Stimulated activated naive B cell treated with anti-CD40 and anti-IgM and Interleukin-4, amounts not matched to agents 10 μg/mL and 1 μg/mL and 100 μg/mL, for 72 hours (primary cell): ENCODE measurements around the gene ATF7IP2.
"Not testable (repeated sequence)": the region's sequence is repeated elsewhere in the genome, so short reads cannot be mapped to it uniquely, and the experiment has no call there.

ENCODE experiments used
- ATAC-seq, 2 donors: fragments of 150-1000 bp; cut with Tn5 transposase; replicated peaks; 2 replicates each; pipeline ENCODE4 v1.10.0; 2021; ENCODE audit warnings: moderate library complexity in 1 of 2
- DNase-seq: peaks from one replicate; pipeline ENCODE4 v3.0.0; 2021
- H3K27ac Mint-ChIP-seq: one replicate; pipeline ENCODE4 v1.8.0; 2022; ENCODE audit warnings: mild to moderate bottlenecking, mixed read lengths
- H3K27me3 Mint-ChIP-seq, 2 donors: one replicate each; pipeline ENCODE4 v1.8.0; 2022; ENCODE audit warnings: mixed read lengths in 2 of 2
- H3K36me3 Mint-ChIP-seq, 2 donors: one replicate each; pipeline ENCODE4 v1.8.0; 2022; ENCODE audit warnings: mixed read lengths in 2 of 2, mild to moderate bottlenecking in 1 of 2
- H3K4me1 Mint-ChIP-seq, 2 donors: one replicate each; pipeline ENCODE4 v1.8.0; 2022; ENCODE audit warnings: mixed read lengths in 2 of 2, mild to moderate bottlenecking in 1 of 2
- H3K4me3 Mint-ChIP-seq, 2 donors: one replicate each; pipeline ENCODE4 v1.8.0; 2022; ENCODE audit warnings: mild to moderate bottlenecking in 2 of 2, mixed read lengths in 2 of 2, moderate library complexity in 1 of 2
- H3K9me3 Mint-ChIP-seq, 2 donors: one replicate each; pipeline ENCODE4 v1.8.0; 2022; ENCODE audit warnings: mixed read lengths in 2 of 2, mild to moderate bottlenecking in 1 of 2

The ATF7IP2 gene

DNA sequence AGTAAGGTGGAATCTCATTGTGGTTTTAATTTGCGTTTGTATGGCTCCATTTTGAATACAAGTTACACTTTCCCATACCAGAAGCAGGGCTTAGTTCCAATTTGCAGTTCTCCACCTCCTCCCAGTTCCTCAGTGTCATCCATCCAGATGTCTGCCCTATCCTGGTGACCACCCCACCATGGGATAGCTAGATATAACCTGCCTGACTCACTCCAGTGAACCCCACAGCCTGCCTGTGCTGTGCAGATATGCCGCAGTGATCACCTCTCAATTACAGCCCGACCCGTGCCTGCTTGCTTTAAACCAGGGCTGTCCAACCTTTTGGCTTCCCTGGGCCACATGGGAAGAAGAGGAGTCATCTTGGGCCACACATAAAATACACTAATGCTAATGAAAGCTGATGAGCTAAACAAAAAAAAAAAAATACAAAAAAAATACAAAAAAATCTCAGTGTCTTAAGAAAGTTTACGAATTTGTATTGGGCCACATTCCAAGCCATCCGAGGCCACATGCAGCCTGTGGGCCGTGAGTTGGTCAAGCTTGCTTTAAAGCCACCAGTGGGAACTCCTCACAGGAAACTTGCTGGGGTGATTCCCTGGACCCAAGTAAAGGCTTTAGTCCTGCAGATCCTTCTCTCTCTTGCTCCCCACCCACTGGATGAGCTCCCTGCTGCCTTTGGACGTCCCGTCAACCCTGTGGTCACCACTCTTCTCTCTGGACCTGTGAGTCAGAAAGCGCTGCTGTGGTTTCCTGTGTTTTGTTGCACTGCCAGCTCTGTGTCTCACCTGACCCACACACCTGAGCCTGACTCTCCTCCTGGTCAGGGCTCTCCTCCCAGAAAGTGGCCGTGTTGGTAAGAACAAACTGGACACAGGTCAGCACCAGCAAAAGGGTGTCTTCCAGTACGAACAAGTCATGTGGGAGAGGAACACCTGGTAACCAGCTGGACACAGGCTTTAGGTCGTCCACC is 111.6 kb downstream of the ATF7IP2 start:
- H3K9me3 Mint-ChIP-seq, result peaks cover 13 to 20% of the 10 kb centered on the region in 2 donors
- peaks cover 32 to 37% of the 10 kb centered on the region in 2 donors for H3K36me3 Mint-ChIP-seq
- H3K4me1 Mint-ChIP-seq, result peaks cover 20 to 33% of the 10 kb centered on the region in 2 donors
- peak overlapping the region; percentile 26 for H3K27ac Mint-ChIP-seq
- no peaks in the 10 kb centered on the region for H3K27me3 Mint-ChIP-seq
- H3K4me3 Mint-ChIP-seq, result no peak overlapping the region
- DNase-seq (no peak), ATAC-seq (no peak)

- H3K27me3 Mint-ChIP-seq, result no peaks in the 10 kb centered on the region
- no peak for ATAC-seq
- peaks cover 7 to 18% of the 10 kb centered on the region in 2 donors for H3K9me3 Mint-ChIP-seq
- peaks cover 29 to 34% of the 10 kb centered on the region in 2 donors for H3K36me3 Mint-ChIP-seq
- no peak overlapping the region for H3K27ac Mint-ChIP-seq
- peaks cover 28 to 49% of the 10 kb centered on the region in 2 donors for H3K4me1 Mint-ChIP-seq
- no peak overlapping the region for H3K4me3 Mint-ChIP-seq
- no peak for DNase-seq
These were observed 114.7 kb downstream of the ATF7IP2 start for GRCh38 chr16:10500582-10500981.

- Mint-ChIP-seq H3K36me3 (peaks cover 29 to 36% of the 10 kb centered on the region in 2 donors), H3K27me3 (no peaks in the 10 kb centered on the region), H3K27ac (no peak overlapping the region), H3K4me1 (peaks cover 28 to 49% of the 10 kb centered on the region in 2 donors), H3K9me3 (peaks cover 7 to 16% of the 10 kb centered on the region in 2 donors), H3K4me3 (no peak overlapping the region)
- DNase-seq (no peak), ATAC-seq (peak; percentile 68 to 81)
These were observed 115.3 kb downstream of the ATF7IP2 start for GRCh38 chr16:10501016-10501607.

- Mint-ChIP-seq H3K27ac (no peak overlapping the region), H3K4me1 (peaks cover 28 to 49% of the 10 kb centered on the region in 2 donors), H3K9me3 (peaks cover 4 to 7% of the 10 kb centered on the region in 2 donors), H3K4me3 (no peak overlapping the region), H3K36me3 (peaks cover 23 to 29% of the 10 kb centered on the region in 2 donors), H3K27me3 (no peaks in the 10 kb centered on the region)
- ATAC-seq (peak in 1 of 2 donors; percentile 30), DNase-seq (no peak)
These were observed 116.9 kb downstream of the ATF7IP2 start for GRCh38 chr16:10502776-10503175.

GRCh38 chr16:10504404-10504885 is 118.6 kb downstream of the ATF7IP2 start:
- Mint-ChIP-seq H3K9me3 (peaks cover 3 to 5% of the 10 kb centered on the region in 2 donors), H3K27me3 (no peaks in the 10 kb centered on the region), H3K27ac (no peak overlapping the region), H3K4me3 (no peak overlapping the region), H3K4me1 (peaks cover 32 to 57% of the 10 kb centered on the region in 2 donors), H3K36me3 (peaks cover 19 to 29% of the 10 kb centered on the region in 2 donors)
- DNase-seq (no peak), ATAC-seq (peak; percentile 33 to 60)

GRCh38 chr16:10505286-10505685 is 119.4 kb downstream of the ATF7IP2 start:
- H3K27ac Mint-ChIP-seq, H3K9me3 Mint-ChIP-seq, H3K27me3 Mint-ChIP-seq, H3K4me3 Mint-ChIP-seq, ATAC-seq, DNase-seq: not testable (repeated sequence)
- H3K36me3 Mint-ChIP-seq, result peaks cover 19 to 36% of the 10 kb centered on the region in 2 donors
- H3K4me1 Mint-ChIP-seq, result peaks cover 37 to 63% of the 10 kb centered on the region in 2 donors

DNA sequence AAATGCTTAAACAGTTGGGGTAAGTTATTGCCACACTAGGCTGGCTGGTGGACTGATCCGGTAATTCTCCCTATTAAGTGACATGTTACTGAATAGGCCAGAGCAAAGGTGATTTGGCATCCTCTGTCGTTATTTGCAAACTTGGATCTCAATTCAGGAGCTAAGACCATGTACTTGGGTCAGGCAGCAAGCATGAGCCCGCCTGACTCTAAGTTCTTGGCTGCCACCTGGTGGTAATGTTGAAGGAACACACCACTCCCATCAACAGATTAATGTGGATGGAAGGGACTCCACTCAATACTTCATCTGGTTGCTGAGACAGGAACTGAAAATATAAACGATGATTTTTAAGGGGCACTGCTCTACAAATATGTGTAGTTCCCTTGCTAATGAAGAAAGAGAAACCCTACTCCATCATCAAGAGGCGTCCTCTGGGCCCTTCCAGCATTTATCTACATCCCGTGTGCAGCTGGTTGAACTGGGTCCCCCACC is 123.7 kb downstream of the ATF7IP2 start:
- Mint-ChIP-seq H3K36me3 (peaks cover 8 to 27% of the 10 kb centered on the region in 2 donors), H3K9me3 (peaks cover 4 to 6% of the 10 kb centered on the region in 2 donors), H3K27me3 (no peaks in the 10 kb centered on the region), H3K4me1 (peaks cover 33 to 46% of the 10 kb centered on the region in 2 donors), H3K4me3 (peak overlapping the region; percentile 72 to 78), H3K27ac (peak overlapping the region; percentile 89)
- peak; percentile 82 to 85 for ATAC-seq
- peak; percentile 71 for DNase-seq

DNA sequence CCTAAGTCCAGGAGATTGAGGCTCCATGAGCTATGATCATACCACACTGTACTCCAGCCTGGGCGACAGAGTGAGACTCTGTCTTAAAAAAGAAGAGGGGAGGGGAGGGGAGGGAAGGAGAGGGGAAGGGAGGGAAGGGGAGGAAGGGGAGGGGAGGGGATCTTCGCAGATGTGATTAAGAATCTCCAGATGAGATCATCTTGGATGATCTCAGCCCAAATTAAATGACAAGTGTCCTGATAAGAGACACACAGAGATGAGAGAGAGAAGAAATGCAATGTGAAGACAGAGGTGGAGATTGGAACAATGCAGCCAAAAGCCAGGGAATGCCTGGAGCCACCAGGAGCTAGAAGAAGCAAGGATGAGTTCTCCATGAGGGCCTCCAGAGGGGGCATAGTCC is 124.4 kb downstream of the ATF7IP2 start:
- peak overlapping the region; percentile 89 for H3K27ac Mint-ChIP-seq
- H3K4me3 Mint-ChIP-seq, result peak overlapping the region; percentile 72 to 78
- no peaks in the 10 kb centered on the region for H3K27me3 Mint-ChIP-seq
- peaks cover 30 to 49% of the 10 kb centered on the region in 2 donors for H3K4me1 Mint-ChIP-seq
- ATAC-seq, result no peak
- H3K36me3 Mint-ChIP-seq, result peaks cover 3 to 23% of the 10 kb centered on the region in 2 donors
- H3K9me3 Mint-ChIP-seq, result peaks cover 2 to 4% of the 10 kb centered on the region in 2 donors
- DNase-seq, result no peak

- Mint-ChIP-seq H3K4me1 (peaks cover 34 to 54% of the 10 kb centered on the region in 2 donors), H3K9me3 (peaks cover 4% of the 10 kb centered on the region in 2 donors), H3K27me3 (no peaks in the 10 kb centered on the region), H3K36me3 (peaks cover 2 to 20% of the 10 kb centered on the region in 2 donors), H3K4me3 (peak overlapping the region; percentile 68 to 74), H3K27ac (peak overlapping the region; percentile 81)
- peak; percentile 82 to 83 for ATAC-seq
- DNase-seq, result peak; percentile 47
These were observed 126.0 kb downstream of the ATF7IP2 start for GRCh38 chr16:10511829-10512228.

- no peak for DNase-seq
- Mint-ChIP-seq H3K4me1 (peaks cover 29 to 45% of the 10 kb centered on the region in 2 donors), H3K4me3 (no peak overlapping the region), H3K36me3 (peaks cover 2 to 13% of the 10 kb centered on the region in 2 donors), H3K27ac (no peak overlapping the region), H3K27me3 (no peaks in the 10 kb centered on the region), H3K9me3 (peaks cover 4% of the 10 kb centered on the region in 2 donors)
- ATAC-seq, result no peak
These were observed 128.7 kb downstream of the ATF7IP2 start for GRCh38 chr16:10514369-10515055.

DNA sequence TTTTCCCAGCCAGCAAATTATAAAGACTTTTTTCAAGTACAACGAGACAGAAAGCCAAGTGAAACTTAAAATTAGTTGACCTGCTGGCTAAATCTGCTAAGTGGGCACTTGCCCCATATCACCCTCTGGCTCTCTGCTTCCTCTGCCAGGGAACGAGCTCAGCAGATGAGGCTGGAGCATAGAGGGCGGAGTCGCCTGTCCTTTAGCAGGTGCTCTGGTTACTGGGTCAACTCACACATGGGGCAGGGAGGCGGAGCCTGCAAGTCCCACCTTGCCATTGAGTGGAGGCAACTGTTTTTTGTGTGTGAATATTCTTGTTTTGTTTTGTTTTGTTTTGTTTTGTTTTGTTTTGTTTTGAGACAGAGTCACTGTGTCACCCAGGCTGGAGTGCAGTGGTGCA is 132.0 kb downstream of the ATF7IP2 start:
- Mint-ChIP-seq H3K36me3 (no peaks in the 10 kb centered on the region), H3K27me3 (no peaks in the 10 kb centered on the region), H3K4me3 (no peak overlapping the region), H3K9me3 (peaks cover 0 to 2% of the 10 kb centered on the region in 2 donors), H3K27ac (no peak overlapping the region), H3K4me1 (peaks cover 15 to 16% of the 10 kb centered on the region in 2 donors)
- DNase-seq, result no peak
- ATAC-seq, result no peak

- no peak for ATAC-seq
- Mint-ChIP-seq H3K4me3 (no peak overlapping the region), H3K9me3 (peaks cover 0 to 2% of the 10 kb centered on the region in 2 donors), H3K27me3 (no peaks in the 10 kb centered on the region), H3K4me1 (peaks cover 15 to 16% of the 10 kb centered on the region in 2 donors), H3K27ac (no peak overlapping the region), H3K36me3 (no peaks in the 10 kb centered on the region)
- DNase-seq, result no peak
These were observed 132.7 kb downstream of the ATF7IP2 start for GRCh38 chr16:10518479-10519041.

DNA sequence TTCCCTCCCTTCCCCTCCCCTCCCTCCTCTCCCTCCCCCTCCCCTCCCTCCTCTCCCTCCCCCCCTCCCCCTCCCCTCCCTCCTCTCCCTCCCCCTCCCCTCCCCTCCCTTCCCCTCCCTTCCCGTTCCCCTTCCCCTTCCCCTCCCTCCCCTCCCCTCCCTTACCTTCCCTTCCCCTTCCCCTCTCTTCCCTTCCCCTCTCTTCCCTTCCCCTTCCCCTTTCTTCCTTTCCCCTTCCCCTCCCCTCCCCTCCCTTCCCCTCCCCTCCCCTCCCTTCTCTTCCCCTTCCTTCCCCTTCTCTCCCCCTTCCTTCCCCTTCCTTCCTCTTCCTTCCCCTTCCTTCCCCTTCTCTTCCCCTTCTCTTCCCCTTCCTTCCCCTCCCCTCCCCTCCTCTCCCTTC is 133.4 kb downstream of the ATF7IP2 start:
- Mint-ChIP-seq H3K27me3 (no peaks in the 10 kb centered on the region), H3K9me3 (peaks cover 0 to 2% of the 10 kb centered on the region in 2 donors), H3K27ac (no peak overlapping the region), H3K4me1 (peaks cover 13 to 15% of the 10 kb centered on the region in 2 donors), H3K4me3 (no peak overlapping the region), H3K36me3 (no peaks in the 10 kb centered on the region)
- DNase-seq (no peak), ATAC-seq (no peak)
